B cell (primary cell): ENCODE data around the gene COL9A3.

Source experiments
- EZH2 ChIP-seq: IDR thresholded peaks from 2 replicates; pipeline ENCODE4 v1.6.1; 2012; ENCODE audit warnings: borderline replicate concordance, low read depth, mild to moderate bottlenecking, moderate library complexity, low read length; ENCODE audit not compliant: insufficient read depth, poor library complexity, severe bottlenecking
- TF ChIP-seq, protein P1 (sequence below): fragments of 200-600 bp; IDR thresholded peaks from one replicate; pipeline ENCODE4 v1.8.0; 2022; ENCODE audit warnings: antibody characterized with exemption, mild to moderate bottlenecking

DNA sequence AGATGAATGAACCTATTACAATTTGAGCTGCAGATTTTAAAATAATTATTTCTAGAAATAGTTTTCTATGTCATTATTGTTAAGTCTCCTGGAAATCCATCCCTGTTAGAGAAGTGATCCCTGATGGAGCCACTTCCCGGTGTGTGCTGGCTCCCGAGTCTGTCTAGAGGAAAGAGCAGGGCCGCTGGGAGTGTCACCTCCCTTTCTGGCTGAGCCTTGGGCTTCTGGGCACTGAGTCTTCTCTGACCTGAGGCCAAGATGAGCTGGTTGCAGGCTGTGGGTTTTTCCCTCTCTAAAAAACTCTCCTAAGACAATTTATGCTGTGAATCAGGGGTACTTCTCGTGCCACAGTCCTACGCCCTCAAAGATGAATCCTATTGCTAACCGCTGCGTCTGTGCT is 73.6 kb downstream of the COL9A3 start:
- TF ChIP-seq, protein P1, sequence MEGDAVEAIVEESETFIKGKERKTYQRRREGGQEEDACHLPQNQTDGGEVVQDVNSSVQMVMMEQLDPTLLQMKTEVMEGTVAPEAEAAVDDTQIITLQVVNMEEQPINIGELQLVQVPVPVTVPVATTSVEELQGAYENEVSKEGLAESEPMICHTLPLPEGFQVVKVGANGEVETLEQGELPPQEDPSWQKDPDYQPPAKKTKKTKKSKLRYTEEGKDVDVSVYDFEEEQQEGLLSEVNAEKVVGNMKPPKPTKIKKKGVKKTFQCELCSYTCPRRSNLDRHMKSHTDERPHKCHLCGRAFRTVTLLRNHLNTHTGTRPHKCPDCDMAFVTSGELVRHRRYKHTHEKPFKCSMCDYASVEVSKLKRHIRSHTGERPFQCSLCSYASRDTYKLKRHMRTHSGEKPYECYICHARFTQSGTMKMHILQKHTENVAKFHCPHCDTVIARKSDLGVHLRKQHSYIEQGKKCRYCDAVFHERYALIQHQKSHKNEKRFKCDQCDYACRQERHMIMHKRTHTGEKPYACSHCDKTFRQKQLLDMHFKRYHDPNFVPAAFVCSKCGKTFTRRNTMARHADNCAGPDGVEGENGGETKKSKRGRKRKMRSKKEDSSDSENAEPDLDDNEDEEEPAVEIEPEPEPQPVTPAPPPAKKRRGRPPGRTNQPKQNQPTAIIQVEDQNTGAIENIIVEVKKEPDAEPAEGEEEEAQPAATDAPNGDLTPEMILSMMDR, result no peak
- no peak for TF ChIP-seq EZH2
